KMS-11 (cell line): ENCODE data around the gene SCN10A.

Source experiments
- H2AFZ ChIP-seq: fragments of 200-600 bp; sonication (generic); 2 replicates; pipeline ENCODE4 v1.6.1; 2016; ENCODE audit warnings: antibody characterized with exemption, mixed run types, low read depth
- H3K27ac ChIP-seq: fragments of 200-600 bp; sonication (generic); 2 replicates; pipeline ENCODE4 v1.6.1; 2016; ENCODE audit warnings: mild to moderate bottlenecking, mixed run types
- H3K27me3 ChIP-seq: fragments of 200-600 bp; sonication (generic); 2 replicates; pipeline ENCODE4 v1.6.1; 2017; ENCODE audit warnings: mild to moderate bottlenecking, low read depth, mixed run types, moderate library complexity; ENCODE audit not compliant: insufficient read depth
- H3K36me3 ChIP-seq: fragments of 200-600 bp; sonication (generic); 2 replicates; pipeline ENCODE4 v1.6.1; 2017; ENCODE audit warnings: mild to moderate bottlenecking, mixed run types; ENCODE audit not compliant: insufficient read depth
- H3K4me1 ChIP-seq: fragments of 200-600 bp; sonication (generic); 2 replicates; pipeline ENCODE4 v1.6.1; 2016; ENCODE audit warnings: mild to moderate bottlenecking, low read depth, mixed run types; ENCODE audit not compliant: poor library complexity, severe bottlenecking
- H3K4me2 ChIP-seq: fragments of 200-600 bp; sonication (generic); 2 replicates; pipeline ENCODE4 v1.7.0; 2016; ENCODE audit warnings: mild to moderate bottlenecking, mixed run types
- H3K4me3 ChIP-seq: fragments of 200-600 bp; sonication (generic); IDR thresholded peaks from 2 replicates; pipeline ENCODE4 v1.6.1; 2017; ENCODE audit warnings: low read depth, low read length, mixed read lengths; ENCODE audit not compliant: insufficient read depth
- H3K79me2 ChIP-seq: fragments of 200-600 bp; sonication (generic); 2 replicates; pipeline ENCODE4 v1.6.1; 2016; ENCODE audit warnings: low read depth, mixed run types; ENCODE audit not compliant: insufficient read depth
- H3K9ac ChIP-seq: fragments of 200-600 bp; sonication (generic); 2 replicates; pipeline ENCODE4 v1.6.1; 2016; ENCODE audit warnings: mild to moderate bottlenecking, mixed run types
- H4K20me1 ChIP-seq: fragments of 200-600 bp; sonication (generic); 2 replicates; pipeline ENCODE4 v1.6.1; 2016; ENCODE audit warnings: mild to moderate bottlenecking, mixed run types; ENCODE audit not compliant: insufficient read depth
- CTCF ChIP-seq: fragments of 200-600 bp; sonication (generic); conservative IDR thresholded peaks from 2 replicates; pipeline ENCODE4 v1.6.1; 2017; ENCODE audit warnings: low read depth, mild to moderate bottlenecking, antibody characterized with exemption, low read length, moderate library complexity, mixed read lengths

SCN10A gene

GRCh38 chr3:38834110-38834509 lies 18.1 kb upstream of the SCN10A start:
- Histone ChIP-seq H3K4me1 (no peaks in the 10 kb centered on the region), H3K79me2 (no peaks in the 10 kb centered on the region), H3K27ac (no peak overlapping the region), H3K9ac (no peak overlapping the region), H4K20me1 (no peaks in the 10 kb centered on the region), H3K27me3 (no peaks in the 10 kb centered on the region), H3K4me2 (no peak overlapping the region), H2AFZ (no peak overlapping the region), H3K36me3 (no peaks in the 10 kb centered on the region), H3K4me3 (no peak overlapping the region)
- no peak for TF ChIP-seq CTCF

- no peak overlapping the region for H3K27ac ChIP-seq
- no peak overlapping the region for H3K9ac ChIP-seq
- no peak overlapping the region for H3K4me2 ChIP-seq
- H3K79me2 ChIP-seq = no peaks in the 10 kb centered on the region
- TF ChIP-seq CTCF = no peak
- no peak overlapping the region for H2AFZ ChIP-seq
- no peaks in the 10 kb centered on the region for H4K20me1 ChIP-seq
- H3K4me1 ChIP-seq = no peaks in the 10 kb centered on the region
- no peaks in the 10 kb centered on the region for H3K36me3 ChIP-seq
- no peak overlapping the region for H3K4me3 ChIP-seq
- H3K27me3 ChIP-seq = no peaks in the 10 kb centered on the region
Measured at GRCh38 chr3:38829404-38829803, 13.4 kb upstream of the SCN10A start.

- Histone ChIP-seq H3K4me2 (no peak overlapping the region), H2AFZ (no peak overlapping the region)
Measured at GRCh38 chr3:38828681-38829080, 12.7 kb upstream of the SCN10A start.

GRCh38 chr3:38827791-38828190 lies 11.8 kb upstream of the SCN10A start:
- TF ChIP-seq CTCF = no peak
- Histone ChIP-seq H3K79me2 (no peaks in the 10 kb centered on the region), H3K36me3 (no peaks in the 10 kb centered on the region), H3K4me1 (no peaks in the 10 kb centered on the region), H3K27ac (no peak overlapping the region), H2AFZ (no peak overlapping the region), H3K9ac (no peak overlapping the region), H3K4me3 (no peak overlapping the region), H3K4me2 (no peak overlapping the region), H3K27me3 (no peaks in the 10 kb centered on the region), H4K20me1 (no peaks in the 10 kb centered on the region)

More at GRCh38 chr3:38828681-38829080, 12.7 kb upstream of the SCN10A start:
- no peak overlapping the region for H3K9ac ChIP-seq
- H4K20me1 ChIP-seq = no peaks in the 10 kb centered on the region
- H3K79me2 ChIP-seq = no peaks in the 10 kb centered on the region
- no peak for TF ChIP-seq CTCF
- H3K27ac ChIP-seq = no peak overlapping the region
- H3K4me3 ChIP-seq = no peak overlapping the region
- no peaks in the 10 kb centered on the region for H3K4me1 ChIP-seq
- H3K36me3 ChIP-seq = no peaks in the 10 kb centered on the region
- no peaks in the 10 kb centered on the region for H3K27me3 ChIP-seq
